Stomach (tissue), 9 donors: Measurements from ENCODE around the gene MYO1H. TPM values are rescaled to one million over a fixed set of nuclear protein-coding genes. Genes with fewer than 3 reads are reported as not detected.

ENCODE experiments used
- DNase-seq, 2 donors: peaks; one replicate each; pipeline versions ENCODE4 v3.0.0 to v3.0.0-alpha.2; 2013 to 2019
- H3K27ac ChIP-seq, 5 donors: fragments of 200-600 bp in 4 of 5; sonication (generic) in 4 of 5; one replicate each; pipeline ENCODE4 v1.5.1; 2013 to 2019; ENCODE audit warnings: mild to moderate bottlenecking in 1 of 5, moderate library complexity in 1 of 5
- H3K27me3 ChIP-seq, 3 donors: fragments of 200-600 bp; sonication (generic); one replicate each; pipeline ENCODE4 v1.5.1; 2017 to 2019; ENCODE audit warnings: mixed run types in 1 of 3
- H3K36me3 ChIP-seq, 4 donors: fragments of 200-600 bp; sonication (generic); 1 replicate in 3 of 4; 2 replicates in 1 of 4; pipeline ENCODE4 v1.5.1; 2016 to 2019
- H3K4me1 ChIP-seq, 4 donors: fragments of 200-600 bp; sonication (generic); one replicate each; pipeline ENCODE4 v1.5.1; 2016 to 2019
- H3K4me3 ChIP-seq, 4 donors: fragments of 200-600 bp; sonication (generic) in 3 of 4; one replicate each; pipeline ENCODE4 v1.5.1; 2016 to 2019; ENCODE audit warnings: mild to moderate bottlenecking in 1 of 4
- H3K9me3 ChIP-seq, 4 donors: fragments of 200-600 bp; sonication (generic); one replicate each; pipeline ENCODE4 v1.5.1; 2016 to 2019
- CTCF ChIP-seq, 7 experiments: fragments of 450-650 bp in 4 of 7; fragments of 200-600 bp in 3 of 7; sonication (generic) in 3 of 7; IDR thresholded peaks; one replicate each; pipeline ENCODE4 v1.5.1; 2016 to 2019; ENCODE audit warnings: antibody characterized with exemption in 7 of 7, control low read depth in 2 of 7, mild to moderate bottlenecking in 1 of 7
- EP300 ChIP-seq: sonication (generic); formaldehyde crosslinking; IDR thresholded peaks from one replicate; pipeline ENCODE4 v1.6.1; 2017; ENCODE audit warnings: antibody characterized with exemption
- POLR2A ChIP-seq, 4 donors: fragments of 450-650 bp; IDR thresholded peaks; one replicate each; pipeline ENCODE4 v1.6.1; 2016; ENCODE audit warnings: antibody characterized with exemption in 4 of 4, control low read depth in 2 of 4, mild to moderate bottlenecking in 1 of 4, moderate library complexity in 1 of 4
- POLR2AphosphoS5 ChIP-seq, 3 donors: sonication (generic); formaldehyde crosslinking; IDR thresholded peaks; one replicate each; pipeline ENCODE4 v1.6.1; 2016; ENCODE audit warnings: antibody characterized with exemption in 3 of 3
- WGBS, 5 donors: extraction: QIAGEN DNeasy Blood & Tissue Kit in 3 of 5; methylation state at CpG; one replicate each; pipeline versions ENCODE4 v1.1.5 to v1.1.7; 2013 to 2018; 5-methylcytosine and 5-hydroxymethylcytosine counted together
- intact Hi-C: fragments of 100-400 bp; cut with DNase I; formaldehyde crosslinking; loops from one replicate; pipeline ENCODE4 v1.15.1; 2023; ENCODE audit warnings: low total_unique reads
- polyA plus RNA-seq, 3 donors: library from polyadenylated mRNA; stranded (reverse); fragments of 200-250 nt; gene quantifications; one replicate each; pipeline ENCODE4 v1.2.3, GENCODE V29; 2013
- total RNA-seq, 5 donors: library from RNA; depleted of rRNA; stranded (reverse); fragments of >200 nt; gene quantifications; one replicate each; pipeline versions ENCODE4 v1.1.0 to v1.2.3, GENCODE V29; 2014 to 2016
- donor health status: healthy with polysubstance abuse.
- donor health status: Bipolar disorder and iron deficiency.
- donor health status: healthy.

Gene MYO1H
- total and polyA plus RNA-seq, 8 donors, result 0.08 TPM; not detected in 7

- TF ChIP-seq POLR2A (IDR thresholded peaks at IDR 0.05) (no peak), POLR2AphosphoS5 (IDR thresholded peaks at IDR 0.05) (no peak), EP300 (no peak), CTCF (IDR thresholded peaks at IDR 0.05) (no peak)
- Histone ChIP-seq H3K4me3 (no peak overlapping the region), H3K27me3 (peaks cover 4 to 84% (median 50%) of the 10 kb centered on the region in 3 donors), H3K36me3 (no peaks in the 10 kb centered on the region), H3K4me1 (peaks cover 8 to 10% (median 10%) of the 10 kb centered on the region in 4 donors), H3K27ac (no peak overlapping the region), H3K9me3 (no peaks in the 10 kb centered on the region)
- intact Hi-C loops, result no loop called here
- 48 to 61% (median 56%) methylated on average over 8 of the region's 8 CpGs for WGBS, 5 donors
- no peak for DNase-seq
Observed at GRCh38 chr12:109304485-109304884, 43.2 kb upstream of the MYO1H start.

- TF ChIP-seq POLR2AphosphoS5 (IDR thresholded peaks at IDR 0.05), result no peak
- TF ChIP-seq POLR2A (IDR thresholded peaks at IDR 0.05), result no peak
- no peak for TF ChIP-seq CTCF (IDR thresholded peaks at IDR 0.05)
- no peak for TF ChIP-seq EP300
- H3K27me3 ChIP-seq, result peaks cover 4 to 93% (median 59%) of the 10 kb centered on the region in 3 donors
Observed at GRCh38 chr12:109305547-109305946, 42.2 kb upstream of the MYO1H start.

GRCh38 chr12:109307051-109307450, 40.6 kb upstream of the MYO1H start:
- no peak overlapping the region for H3K27ac ChIP-seq
- peaks cover 20 to 32% (median 26%) of the 10 kb centered on the region in 4 donors for H3K4me1 ChIP-seq
- no peaks in the 10 kb centered on the region for H3K9me3 ChIP-seq
- no peaks in the 10 kb centered on the region for H3K36me3 ChIP-seq
- peaks cover 4 to 87% (median 61%) of the 10 kb centered on the region in 3 donors for H3K27me3 ChIP-seq
- H3K4me3 ChIP-seq, result no peak overlapping the region
- no peak for TF ChIP-seq EP300
- TF ChIP-seq CTCF (IDR thresholded peaks at IDR 0.05), result no peak
- TF ChIP-seq POLR2A (IDR thresholded peaks at IDR 0.05), result no peak
- no peak for TF ChIP-seq POLR2AphosphoS5 (IDR thresholded peaks at IDR 0.05)
- intact Hi-C loops, result no loop called here
- WGBS, 5 donors, result 63 to 73% (median 66%) methylated on average over 8 to 9 of the region's 9 CpGs
- DNase-seq, result no peak

More at GRCh38 chr12:109305547-109305946, 42.2 kb upstream of the MYO1H start:
- WGBS, 5 donors, result 59 to 80% (median 74%) methylated on average over 6 of the region's 6 CpGs
- peaks cover 16 to 18% (median 17%) of the 10 kb centered on the region in 4 donors for H3K4me1 ChIP-seq
- DNase-seq, result no peak
- H3K9me3 ChIP-seq, result no peaks in the 10 kb centered on the region
- no peak overlapping the region for H3K27ac ChIP-seq
- no peak overlapping the region for H3K4me3 ChIP-seq
- H3K36me3 ChIP-seq, result no peaks in the 10 kb centered on the region
- intact Hi-C loops, result no loop called here

GRCh38 chr12:109308534-109309380, 38.9 kb upstream of the MYO1H start, which contains the start of gene FOXN4:
Gene FOXN4 (minus strand): TSS chr12:109309284. CDS start chr12:109308321, 963 bp downstream.
- intact Hi-C loops, result no loop called here
- Histone ChIP-seq H3K36me3 (no peaks in the 10 kb centered on the region), H3K9me3 (no peaks in the 10 kb centered on the region), H3K4me1 (peaks cover 23 to 38% (median 27%) of the 10 kb centered on the region in 4 donors), H3K27me3 (peaks cover 4 to 82% (median 61%) of the 10 kb centered on the region in 3 donors), H3K27ac (no peak within 1 kb of the TSS), H3K4me3 (peak within 1 kb of the TSS; percentile 43 to 54 (median 48))
- peak in 1 of 2 donors; percentile 45 for DNase-seq
- 9 to 16% (median 11%) methylated on average over 22 to 43 of the region's 43 CpGs for WGBS, 5 donors
- TF ChIP-seq POLR2A (IDR thresholded peaks at IDR 0.05) (no peak), CTCF (IDR thresholded peaks at IDR 0.05) (no peak), EP300 (no peak), POLR2AphosphoS5 (IDR thresholded peaks at IDR 0.05) (no peak)
